Measurements from ENCODE around the gene CLIC3. TPM values are rescaled to one million over a fixed set of nuclear protein-coding genes. Genes with fewer than 3 reads are reported as not detected.

Gene CLIC3
- total RNA-seq, 2 donors from 2014 or later: 3.6 to 15.4 TPM

DNA sequence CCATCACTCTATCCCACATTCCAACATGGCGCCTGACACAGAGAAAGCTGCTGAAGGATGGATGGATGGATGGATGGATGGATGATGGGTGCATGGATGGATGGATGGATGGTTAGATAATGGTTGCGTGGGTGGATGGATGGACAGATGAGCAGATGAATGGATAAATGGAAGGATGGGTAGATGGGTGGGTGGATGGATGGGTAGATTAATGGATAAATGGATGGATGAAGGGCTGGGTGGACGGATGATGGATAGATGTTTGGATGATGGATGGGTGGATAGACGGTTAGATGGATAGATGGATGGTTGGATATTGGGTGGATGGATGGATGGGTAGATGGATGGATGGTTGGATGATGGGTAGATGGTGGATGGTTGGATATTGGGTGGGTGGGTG lies 39.8 kb downstream of the CLIC3 start:
- Histone ChIP-seq H3K9ac (ENCODE audit: low read depth in 2 of 2, low read length in 2 of 2) (no peak overlapping the region), H3K36me3 (no peaks in the 10 kb centered on the region), H3K27me3 (no peaks in the 10 kb centered on the region), H3K4me1 (peaks cover under 1% of the 10 kb centered on the region), H3K4me3 (no peak overlapping the region), H3K27ac (no peak overlapping the region), H3K9me3 (no peaks in the 10 kb centered on the region)
- no peak for DNase-seq
- TF ChIP-seq, protein P1, sequence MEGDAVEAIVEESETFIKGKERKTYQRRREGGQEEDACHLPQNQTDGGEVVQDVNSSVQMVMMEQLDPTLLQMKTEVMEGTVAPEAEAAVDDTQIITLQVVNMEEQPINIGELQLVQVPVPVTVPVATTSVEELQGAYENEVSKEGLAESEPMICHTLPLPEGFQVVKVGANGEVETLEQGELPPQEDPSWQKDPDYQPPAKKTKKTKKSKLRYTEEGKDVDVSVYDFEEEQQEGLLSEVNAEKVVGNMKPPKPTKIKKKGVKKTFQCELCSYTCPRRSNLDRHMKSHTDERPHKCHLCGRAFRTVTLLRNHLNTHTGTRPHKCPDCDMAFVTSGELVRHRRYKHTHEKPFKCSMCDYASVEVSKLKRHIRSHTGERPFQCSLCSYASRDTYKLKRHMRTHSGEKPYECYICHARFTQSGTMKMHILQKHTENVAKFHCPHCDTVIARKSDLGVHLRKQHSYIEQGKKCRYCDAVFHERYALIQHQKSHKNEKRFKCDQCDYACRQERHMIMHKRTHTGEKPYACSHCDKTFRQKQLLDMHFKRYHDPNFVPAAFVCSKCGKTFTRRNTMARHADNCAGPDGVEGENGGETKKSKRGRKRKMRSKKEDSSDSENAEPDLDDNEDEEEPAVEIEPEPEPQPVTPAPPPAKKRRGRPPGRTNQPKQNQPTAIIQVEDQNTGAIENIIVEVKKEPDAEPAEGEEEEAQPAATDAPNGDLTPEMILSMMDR (IDR thresholded peaks at IDR 0.05): no peak
- intact Hi-C loops (cut with DNase I): no loop called here

DNA sequence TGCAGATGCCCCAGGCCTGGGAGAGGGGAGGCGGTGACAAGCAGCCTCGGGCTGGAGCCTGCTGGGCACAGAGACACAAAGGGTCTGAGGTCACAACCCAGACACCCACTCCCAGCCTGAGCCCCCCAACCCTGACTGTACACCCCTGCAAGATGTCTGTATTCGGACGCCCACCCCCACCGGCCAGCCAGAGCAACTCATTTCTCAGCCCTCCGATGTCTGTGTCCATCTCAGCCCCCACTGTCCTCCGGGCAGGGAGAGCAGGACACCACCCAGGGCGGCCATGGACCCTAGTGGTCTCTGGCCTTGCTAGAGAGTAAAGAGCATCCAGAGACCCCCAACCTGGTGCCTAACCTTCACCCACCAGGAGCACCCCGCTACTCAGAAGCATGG lies 40.4 kb downstream of the CLIC3 start:
- intact Hi-C loops (cut with DNase I): no loop called here
- TF ChIP-seq, protein P1 (IDR thresholded peaks at IDR 0.05): no peak
- Histone ChIP-seq H3K27ac (no peak overlapping the region), H3K9ac (ENCODE audit: low read depth in 2 of 2, low read length in 2 of 2) (no peak overlapping the region), H3K27me3 (no peaks in the 10 kb centered on the region), H3K36me3 (no peaks in the 10 kb centered on the region), H3K4me3 (no peak overlapping the region), H3K4me1 (peaks cover 4% of the 10 kb centered on the region), H3K9me3 (no peaks in the 10 kb centered on the region)
- DNase-seq: no peak

DNA sequence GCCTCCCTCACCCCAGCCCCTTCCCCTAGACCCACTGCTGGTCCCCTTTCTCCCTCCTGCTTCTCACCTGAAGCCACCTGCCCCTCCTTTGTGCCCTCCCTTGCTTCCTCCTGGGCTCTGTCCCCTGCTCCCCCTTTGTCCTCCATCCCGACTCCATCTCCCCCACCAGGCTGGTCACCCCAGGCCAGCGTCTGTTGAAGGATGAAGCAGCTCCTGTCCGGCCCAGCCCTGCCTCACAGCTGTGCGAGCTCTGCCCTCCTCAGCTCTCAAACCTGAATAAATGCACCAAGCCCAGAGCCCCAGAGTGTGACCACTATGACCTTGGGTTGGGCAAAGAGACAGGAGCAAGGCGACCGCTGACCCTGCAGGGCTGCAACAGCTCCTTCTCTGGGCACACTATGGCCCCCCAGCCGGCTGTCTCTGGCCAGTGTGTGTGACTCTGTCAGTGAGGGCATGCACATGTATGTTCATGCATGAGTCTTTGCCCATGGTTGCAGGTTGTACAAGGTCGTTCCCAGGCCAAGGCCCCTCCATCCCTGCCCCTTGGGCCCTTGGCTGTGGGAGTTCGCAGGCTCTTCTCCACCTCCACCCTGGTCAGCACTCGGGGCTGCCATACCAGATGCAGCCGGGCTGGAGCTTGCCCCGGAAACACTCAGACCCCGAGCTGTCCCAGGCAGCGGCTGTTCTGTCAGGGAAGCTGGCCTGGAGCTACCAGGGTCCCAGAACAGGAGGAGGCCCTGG lies 41.0 kb downstream of the CLIC3 start:
- H3K4me1 ChIP-seq: peaks cover 4% of the 10 kb centered on the region
- no peak overlapping the region for H3K27ac ChIP-seq
- H3K4me3 ChIP-seq: no peak overlapping the region
- no peaks in the 10 kb centered on the region for H3K9me3 ChIP-seq
- H3K36me3 ChIP-seq: no peaks in the 10 kb centered on the region
- H3K9ac ChIP-seq (ENCODE audit: low read depth in 2 of 2, low read length in 2 of 2): no peak overlapping the region
- TF ChIP-seq, protein P1 (IDR thresholded peaks at IDR 0.05): no peak
- intact Hi-C loops (cut with DNase I): no loop called here
- no peaks in the 10 kb centered on the region for H3K27me3 ChIP-seq
- DNase-seq: no peak

DNA sequence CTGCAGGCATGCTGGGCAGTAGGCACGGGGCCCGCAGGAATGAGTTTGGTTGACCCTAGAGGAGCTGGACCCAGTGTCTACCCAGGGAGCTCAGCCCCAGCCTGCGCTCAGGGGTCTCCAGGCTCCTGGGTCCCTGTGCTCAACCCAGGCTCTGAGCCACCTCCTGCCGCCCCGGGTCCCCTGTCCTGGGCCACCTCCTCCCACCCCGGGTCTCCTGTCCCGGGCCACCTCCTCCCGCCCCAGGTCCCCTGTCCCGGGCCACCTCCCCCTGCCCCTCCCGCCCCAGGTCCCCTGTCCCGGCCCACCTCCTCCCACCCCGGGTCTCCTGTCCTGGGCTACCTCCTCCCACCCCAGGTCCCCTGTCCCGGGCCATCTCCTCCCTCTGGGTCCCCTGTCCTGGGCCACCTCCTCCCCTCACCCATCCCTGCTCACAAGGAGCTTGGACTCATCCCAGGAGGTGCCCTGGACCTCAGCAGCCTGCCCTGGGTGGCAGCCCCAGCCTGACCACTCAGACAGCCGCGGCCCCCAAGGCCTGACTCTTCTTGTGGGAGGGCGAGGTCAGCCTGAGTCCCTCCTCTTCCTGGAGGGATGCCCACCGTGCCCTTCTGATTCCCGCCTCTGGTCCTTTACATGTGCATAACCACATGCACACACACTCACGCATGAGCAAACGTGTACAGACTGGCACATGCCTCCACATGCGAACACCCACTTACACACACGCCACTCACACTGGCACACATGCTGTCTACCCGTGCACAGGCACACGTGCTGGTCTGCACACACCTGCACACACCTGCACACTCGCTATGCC lies 41.9 kb downstream of the CLIC3 start:
- DNase-seq: no peak
- Histone ChIP-seq H3K4me1 (peaks cover 4% of the 10 kb centered on the region), H3K9me3 (no peaks in the 10 kb centered on the region), H3K27ac (no peak overlapping the region), H3K27me3 (no peaks in the 10 kb centered on the region), H3K36me3 (no peaks in the 10 kb centered on the region), H3K4me3 (no peak overlapping the region), H3K9ac (ENCODE audit: low read depth in 2 of 2, low read length in 2 of 2) (no peak overlapping the region)
- intact Hi-C loops (cut with DNase I): no loop called here
- TF ChIP-seq, protein P1 (IDR thresholded peaks at IDR 0.05): no peak

DNA sequence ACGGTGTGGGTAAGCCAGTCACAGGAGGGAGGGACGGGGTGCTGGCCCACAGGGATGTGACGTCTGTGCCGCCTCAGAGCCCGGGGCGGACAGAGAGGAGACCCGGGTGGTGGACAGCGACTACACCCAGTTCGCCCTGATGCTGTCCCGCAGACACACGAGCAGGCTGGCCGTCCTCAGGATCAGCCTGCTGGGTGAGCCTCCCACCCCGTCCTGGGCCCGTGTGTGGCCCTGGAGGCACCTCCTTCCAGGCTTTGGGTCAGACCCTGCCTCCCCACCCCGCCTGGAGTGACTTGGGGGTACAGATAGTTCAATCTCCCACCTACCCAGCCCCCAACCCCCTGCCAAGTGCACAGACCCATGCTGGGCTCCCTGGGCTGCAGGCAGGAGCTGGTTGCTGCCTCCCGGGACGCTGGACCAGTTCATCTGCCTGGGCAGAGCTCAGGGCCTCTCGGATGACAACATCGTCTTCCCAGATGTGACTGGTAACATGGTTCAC lies 42.5 kb downstream of the CLIC3 start:
- no peak for DNase-seq
- H3K27me3 ChIP-seq: no peaks in the 10 kb centered on the region
- TF ChIP-seq, protein P1 (IDR thresholded peaks at IDR 0.05): no peak
- H3K4me3 ChIP-seq: no peak overlapping the region
- no peaks in the 10 kb centered on the region for H3K36me3 ChIP-seq
- no peak overlapping the region for H3K27ac ChIP-seq
- intact Hi-C loops (cut with DNase I): no loop called here
- no peak overlapping the region for H3K9ac ChIP-seq (ENCODE audit: low read depth in 2 of 2, low read length in 2 of 2)
- H3K9me3 ChIP-seq: no peaks in the 10 kb centered on the region
- H3K4me1 ChIP-seq: peaks cover 4% of the 10 kb centered on the region
